NCI-H82 treated with DMSO at 0.1 percent for 48 hours (cell line): ENCODE results near the gene PTPRM.

Source experiments
- DNase-seq: peaks from one replicate; lab custom pipeline; 2025; ENCODE audit not compliant: unreplicated experiment; lab: John Stamatoyannopoulos, UW

Gene PTPRM

DNA sequence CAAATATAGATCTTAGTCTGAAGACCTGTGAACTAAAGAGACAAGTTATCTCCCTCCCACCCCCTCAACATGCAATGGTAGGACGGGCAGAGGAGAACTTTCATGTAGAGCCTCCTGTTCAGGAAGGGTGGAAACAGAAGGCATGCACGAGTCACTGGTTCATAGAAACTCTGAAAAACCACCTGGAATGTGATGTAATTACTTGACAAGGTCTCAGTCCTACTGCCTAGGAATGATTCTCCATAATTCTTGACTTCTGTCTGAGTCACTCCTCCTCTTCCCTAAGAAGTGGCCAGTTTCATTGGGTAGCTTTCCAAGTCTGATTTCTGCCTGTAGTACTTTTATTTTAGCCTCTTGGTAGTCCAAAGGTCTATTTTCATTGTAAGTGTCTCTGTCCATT lies 277.3 kb downstream of the PTPRM start:
- no peak for DNase-seq

DNA sequence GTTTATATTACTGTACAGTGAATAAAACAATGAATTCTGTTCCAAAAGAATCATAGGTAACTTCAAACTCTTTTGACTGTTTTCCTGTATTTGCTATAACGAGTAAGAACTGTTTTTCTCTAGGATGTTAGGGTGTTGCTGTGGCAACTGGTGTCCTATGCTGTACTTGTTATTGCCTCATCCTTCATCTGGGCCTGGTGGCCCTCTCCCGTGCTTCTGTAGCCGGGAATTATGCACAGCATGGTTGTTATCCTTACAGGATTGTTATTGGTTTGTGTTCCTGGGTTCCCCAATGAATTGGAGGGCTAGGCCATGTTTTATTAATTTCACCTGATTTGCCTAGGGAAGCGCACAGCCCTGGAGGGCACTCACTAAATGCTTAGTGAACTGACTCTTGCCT lies 279.2 kb downstream of the PTPRM start:
- DNase-seq = no peak

GRCh38 chr18:7847357-7848053 lies 280.4 kb downstream of the PTPRM start:
- no peak for DNase-seq

DNA sequence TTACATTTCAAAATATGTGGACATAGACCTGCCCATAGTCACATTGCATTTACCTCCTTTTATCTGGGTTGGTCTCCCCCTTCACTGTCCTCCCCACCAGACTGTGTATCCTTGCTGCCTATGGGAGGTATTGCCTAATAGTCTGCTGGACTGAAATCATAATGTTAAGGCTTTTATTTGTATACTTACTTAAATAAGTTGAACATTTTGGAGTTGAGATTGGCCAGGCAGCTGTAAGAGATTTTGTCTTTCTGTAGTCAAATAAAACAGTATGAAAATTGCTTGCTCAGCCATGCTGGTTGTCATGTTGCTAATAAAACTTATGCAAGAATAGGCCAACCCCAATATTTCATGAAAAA lies 280.9 kb downstream of the PTPRM start:
- no peak for DNase-seq

- no peak for DNase-seq
Observed at GRCh38 chr18:7850446-7850845, 283.3 kb downstream of the PTPRM start.

DNA sequence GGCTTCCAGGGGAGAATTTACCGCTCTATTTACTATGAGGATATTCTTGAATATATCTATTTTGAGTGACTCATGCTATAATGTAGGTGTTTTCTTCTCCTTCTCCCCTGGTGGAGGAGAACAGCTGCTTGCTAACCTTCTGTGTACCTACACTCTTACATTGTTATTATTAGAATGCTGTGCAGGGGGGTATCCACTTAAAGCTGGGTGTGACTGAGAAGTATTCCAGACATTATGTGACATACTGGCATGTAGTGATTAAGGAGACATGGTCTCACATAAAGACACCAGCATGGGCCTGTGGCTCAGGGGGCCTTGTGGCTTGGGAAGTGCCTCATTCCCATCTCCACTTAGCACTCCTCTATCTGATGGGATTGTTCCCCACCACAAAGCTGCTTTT lies 287.9 kb downstream of the PTPRM start:
- DNase-seq = no peak

DNA sequence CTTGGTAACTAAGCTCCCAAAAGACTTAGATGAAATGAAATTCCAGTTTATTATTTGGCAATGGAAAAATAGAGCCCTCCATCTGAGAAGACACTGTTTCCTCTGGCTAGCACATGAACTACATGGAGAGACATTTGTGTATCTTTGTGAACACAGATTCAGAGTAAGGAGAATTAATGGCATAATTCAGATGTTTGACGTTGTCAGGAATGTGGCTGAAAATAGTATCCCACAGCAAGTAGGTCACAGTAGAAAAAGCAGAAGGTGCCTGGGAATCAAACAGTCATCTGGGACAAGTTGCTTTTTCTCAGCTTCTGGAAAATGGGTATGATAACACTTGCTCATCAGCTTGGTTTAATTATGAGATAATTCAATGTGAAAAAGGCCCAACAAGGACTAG lies 288.6 kb downstream of the PTPRM start:
- DNase-seq = no peak

DNA sequence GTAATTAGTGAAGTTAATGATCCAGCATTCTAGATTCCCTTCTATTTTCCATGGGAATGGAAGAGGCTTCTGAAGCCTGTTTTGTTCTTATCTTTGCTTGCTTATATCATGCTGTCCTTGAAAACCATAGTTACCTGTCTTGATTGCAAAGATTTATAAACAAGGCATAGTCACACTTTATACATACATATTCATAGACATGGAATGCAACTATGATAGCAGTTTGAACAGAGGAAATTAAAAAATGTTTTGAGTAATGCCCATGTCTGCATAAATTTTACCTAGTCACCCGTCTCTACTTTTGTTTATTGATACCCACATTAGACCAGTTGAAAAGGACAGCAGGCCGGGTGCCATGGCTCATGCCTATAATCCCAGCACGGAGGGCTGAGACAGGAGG lies 289.0 kb downstream of the PTPRM start:
- DNase-seq = no peak

- no peak for DNase-seq
Observed at GRCh38 chr18:7856733-7857132, 289.6 kb downstream of the PTPRM start.

- no peak for DNase-seq
Observed at GRCh38 chr18:7857562-7857961, 290.4 kb downstream of the PTPRM start.

- no peak for DNase-seq
Observed at GRCh38 chr18:7859122-7859521, 292.0 kb downstream of the PTPRM start.

DNA sequence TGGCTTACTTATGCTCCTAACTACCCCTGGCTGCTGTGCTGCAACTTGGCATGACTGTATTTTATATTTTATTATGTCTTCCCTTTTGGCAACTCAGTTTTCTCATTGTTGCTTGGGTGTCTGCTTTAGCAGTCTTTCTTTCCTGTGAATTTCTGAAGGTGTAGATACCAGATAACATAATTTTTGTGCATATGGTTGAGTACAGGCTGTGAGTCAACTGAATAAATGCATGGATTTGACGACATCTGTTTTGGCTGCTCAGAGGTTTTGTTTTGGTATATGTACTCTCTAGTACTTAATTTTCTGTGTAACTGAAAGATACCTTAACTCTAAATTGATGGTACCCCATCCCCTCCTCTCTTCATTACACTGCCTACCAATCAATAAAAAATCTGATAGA lies 303.1 kb downstream of the PTPRM start:
- DNase-seq = no peak

GRCh38 chr18:7870855-7871254 lies 303.7 kb downstream of the PTPRM start:
- DNase-seq = no peak

DNA sequence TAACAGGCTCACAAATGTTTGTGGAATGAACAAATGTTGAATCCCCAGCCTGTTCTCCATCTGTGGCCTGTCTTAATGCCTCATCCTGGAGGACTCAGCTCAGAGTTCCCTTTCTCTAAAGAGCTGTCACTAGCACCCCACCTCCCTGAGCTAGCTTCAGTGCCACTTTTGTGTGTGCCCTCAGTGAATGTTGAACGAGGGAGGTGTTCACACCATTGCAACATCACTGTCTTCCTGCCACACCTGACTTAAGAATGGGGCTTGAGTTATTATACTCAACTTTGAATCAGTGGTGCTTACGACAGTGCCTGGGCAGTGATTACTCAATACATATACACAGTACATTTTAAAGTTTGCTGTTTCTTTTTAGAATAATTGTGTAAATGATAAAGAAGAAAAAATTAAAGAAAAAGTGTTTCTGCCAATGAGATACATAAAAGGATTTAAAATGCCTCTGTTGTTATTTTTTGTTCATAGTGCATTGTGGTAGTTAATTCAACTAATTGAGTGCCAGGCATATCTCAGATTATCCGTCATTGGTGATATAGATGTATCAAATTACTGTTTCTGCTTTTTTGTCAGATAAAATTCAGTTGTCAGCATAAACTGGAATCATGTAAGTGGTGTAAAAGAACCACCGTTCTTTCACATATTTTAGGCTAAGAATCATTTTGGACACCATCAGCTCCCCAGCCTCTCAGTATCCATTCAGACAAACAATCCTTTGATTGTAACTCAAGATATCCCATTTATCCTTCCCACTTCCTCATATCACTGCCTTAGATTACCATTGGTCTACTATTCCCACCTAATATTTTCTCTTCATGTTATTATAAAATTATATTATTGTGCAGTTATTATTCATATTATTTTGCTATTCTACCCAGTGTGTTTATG lies 304.7 kb downstream of the PTPRM start:
- DNase-seq = no peak

GRCh38 chr18:7872569-7872968 lies 305.5 kb downstream of the PTPRM start:
- no peak for DNase-seq

DNA sequence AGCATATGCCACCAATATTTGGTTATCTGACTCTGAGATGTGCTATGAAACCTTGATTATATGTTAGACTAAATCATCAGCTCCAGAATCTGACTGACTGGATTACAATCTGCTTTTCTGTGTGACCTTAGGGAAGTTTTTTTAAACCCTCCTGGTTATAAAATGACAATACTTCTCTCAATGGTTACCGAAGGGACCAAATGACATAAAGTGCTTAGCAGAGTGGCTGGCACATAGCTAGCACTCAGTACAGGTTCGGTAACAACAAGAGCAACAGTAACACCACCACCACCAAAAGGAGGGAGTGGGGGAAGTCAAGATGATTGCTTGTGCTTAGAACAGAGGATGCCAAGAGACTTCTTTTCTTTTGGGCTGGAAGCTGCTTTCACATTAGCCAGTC lies 306.2 kb downstream of the PTPRM start:
- no peak for DNase-seq

DNA sequence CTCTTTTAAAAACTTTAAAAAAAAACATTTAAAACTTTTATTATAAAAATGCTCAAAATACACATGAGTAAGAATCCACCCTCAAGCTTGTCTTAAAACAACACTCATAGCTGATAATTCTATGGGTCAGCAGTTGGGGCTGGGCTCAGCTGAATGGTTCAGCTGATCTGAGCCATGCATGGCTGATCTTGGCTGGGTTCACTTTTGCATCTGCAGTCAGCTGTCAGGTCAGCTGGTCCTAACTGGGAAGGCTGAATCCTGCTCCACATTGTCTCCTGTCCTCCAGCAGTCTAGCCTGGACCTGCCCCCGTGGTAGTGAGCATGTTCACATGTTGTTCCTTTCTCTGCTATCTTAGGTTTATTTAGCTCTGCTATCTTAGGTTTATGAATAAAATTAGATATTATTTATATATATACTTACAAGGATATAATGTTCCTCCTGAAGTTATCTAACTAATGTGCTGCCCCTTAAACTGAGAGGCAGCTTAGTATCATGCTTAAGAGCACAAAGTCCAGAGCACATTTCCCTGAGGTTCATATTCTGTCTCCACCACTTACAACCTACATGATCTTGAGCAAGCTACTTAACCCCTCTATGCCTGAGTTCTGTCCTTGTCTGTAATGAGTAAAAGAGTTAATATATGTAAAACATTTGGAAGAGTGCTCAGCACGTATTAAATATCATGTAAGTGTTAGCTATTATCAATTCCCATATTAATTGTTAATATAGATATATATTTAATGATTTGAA lies 309.4 kb downstream of the PTPRM start:
- DNase-seq = no peak

GRCh38 chr18:7877609-7878008 lies 310.5 kb downstream of the PTPRM start:
- DNase-seq = no peak

GRCh38 chr18:7878265-7879211 lies 311.4 kb downstream of the PTPRM start:
- DNase-seq = no peak

- no peak for DNase-seq
Observed at GRCh38 chr18:7879717-7880116, 312.6 kb downstream of the PTPRM start.

DNA sequence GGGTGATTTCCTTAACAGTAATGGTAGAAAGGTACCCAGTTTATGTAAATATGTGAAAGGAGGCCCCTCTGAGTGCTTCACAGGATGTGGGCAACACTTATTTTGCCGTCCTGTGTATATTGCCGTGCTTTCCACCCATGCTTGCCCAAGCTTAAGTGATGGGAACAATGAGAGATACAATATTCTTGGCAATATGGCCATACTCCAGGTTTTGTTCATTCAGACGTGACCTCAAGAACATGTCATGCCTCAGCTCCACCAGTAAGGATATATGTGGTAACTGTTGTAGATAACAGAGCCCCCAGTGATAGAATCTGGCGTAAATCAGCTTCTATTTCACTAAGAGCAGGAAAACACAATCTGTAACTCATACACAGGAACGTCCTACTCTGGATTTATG lies 318.7 kb downstream of the PTPRM start:
- no peak for DNase-seq
